LNCAP (cell line): ENCODE results near the gene TIMM23B.
"Not testable (repeated sequence)": the region's sequence is repeated elsewhere in the genome, so short reads cannot be mapped to it uniquely, and the experiment has no call there.

Experiments
- CTCF ChIP-seq: fragments of 450-650 bp; IDR thresholded peaks from 2 replicates; pipeline ENCODE4 v1.5.1; 2017; ENCODE audit warnings: mild to moderate bottlenecking

Gene TIMM23B

GRCh38 chr10:49941447-49942338 lies at the start of gene TIMM23B, which contains the start of gene PARG:
TSS of gene TIMM23B (plus strand) at chr10:49942053. CDS start at chr10:49942195, 142 bp downstream.
TSS of gene PARG (minus strand) at chr10:49942027. CDS start at chr10:49941725, 302 bp downstream.
- TF ChIP-seq CTCF = not testable (repeated sequence)

DNA sequence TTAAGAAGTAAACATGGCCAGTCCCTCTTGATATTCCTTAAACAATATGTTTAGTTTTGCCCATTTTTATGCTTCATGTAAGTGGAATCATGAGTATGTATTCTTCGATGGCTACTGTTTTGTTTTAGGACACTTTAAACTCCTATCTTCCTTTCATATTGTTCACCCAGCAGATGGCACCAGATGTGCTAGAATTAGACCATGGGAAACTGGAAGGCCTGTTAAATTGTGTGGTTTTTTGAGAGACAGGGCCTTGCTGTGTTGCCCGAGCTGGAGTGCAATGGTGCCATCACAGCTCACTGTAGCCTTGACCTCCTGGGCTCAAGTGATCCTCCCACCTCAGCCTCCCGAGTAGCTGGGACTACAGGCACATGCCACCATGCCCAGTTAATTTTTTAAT lies 11.3 kb downstream of the TIMM23B start:
- peak; percentile 26; the same call in 1 of the 2 replicates for TF ChIP-seq CTCF

GRCh38 chr10:49988376-49988775 lies 46.5 kb downstream of the TIMM23B start, which contains the start of gene AGAP6:
TSS of gene AGAP6 (plus strand) at chr10:49988406. CDS start at chr10:49988716, 310 bp downstream.
- not testable (repeated sequence) for TF ChIP-seq CTCF

- TF ChIP-seq CTCF = no peak
These were observed 79.8 kb downstream of the TIMM23B start for GRCh38 chr10:50021646-50022045.
